ENCODE results near the gene ADCK1. TPM values are rescaled to one million over a fixed set of nuclear protein-coding genes. Genes with fewer than 3 reads are reported as not detected.
A peak's percentile ranks its signal among the peaks of the same experiment; 100 is the strongest.

The ADCK1 gene
- total RNA-seq, 4 donors from 2014 or later: 3.8 to 11.1 (median 6.8) TPM

- H3K27me3 ChIP-seq: no peaks in the 10 kb centered on the region
- no peak overlapping the region for H3K4me3 ChIP-seq
- ATAC-seq: no peak
- no peak overlapping the region for H3K27ac ChIP-seq
- H3K4me1 ChIP-seq: no peaks in the 10 kb centered on the region
- TF ChIP-seq POLR2AphosphoS5 (IDR thresholded peaks at IDR 0.05) (no peak), CTCF (IDR thresholded peaks at IDR 0.05) (no peak), EP300 (IDR thresholded peaks at IDR 0.05) (no peak), POLR2A (IDR thresholded peaks at IDR 0.05) (no peak)
- H3K36me3 ChIP-seq: peaks cover 0 to 3% of the 10 kb centered on the region in 2 donors
- no peaks in the 10 kb centered on the region for H3K9me3 ChIP-seq
Observed at GRCh38 chr14:77853919-77854318, 54.0 kb downstream of the ADCK1 start.

- Histone ChIP-seq H3K9me3 (no peaks in the 10 kb centered on the region), H3K27me3 (no peaks in the 10 kb centered on the region), H3K27ac (no peak overlapping the region), H3K4me1 (no peaks in the 10 kb centered on the region), H3K36me3 (peaks cover 0 to 13% of the 10 kb centered on the region in 2 donors), H3K4me3 (no peak overlapping the region)
- no peak for ATAC-seq
- WGBS, 2 donors (ENCODE audit: low coverage in 1 of 2): 74% methylated on average over 5 of the region's 6 CpGs; no CpG with 5 or more reads in 1 of the 2 donors
- TF ChIP-seq POLR2A (IDR thresholded peaks at IDR 0.05) (no peak), CTCF (IDR thresholded peaks at IDR 0.05) (no peak), EP300 (IDR thresholded peaks at IDR 0.05) (no peak), POLR2AphosphoS5 (IDR thresholded peaks at IDR 0.05) (no peak)
Observed at GRCh38 chr14:77856941-77857340, 57.0 kb downstream of the ADCK1 start.

GRCh38 chr14:77859934-77860570 lies 60.1 kb downstream of the ADCK1 start:
- no peak overlapping the region for H3K4me3 ChIP-seq
- H3K27ac ChIP-seq: no peak overlapping the region
- no peaks in the 10 kb centered on the region for H3K27me3 ChIP-seq
- no peaks in the 10 kb centered on the region for H3K4me1 ChIP-seq
- peaks cover 0 to 16% of the 10 kb centered on the region in 2 donors for H3K36me3 ChIP-seq
- no peak for ATAC-seq
- WGBS, 2 donors (ENCODE audit: low coverage in 1 of 2): 80 to 94% methylated on average over 3 to 5 of the region's 6 CpGs
- no peak for TF ChIP-seq EP300 (IDR thresholded peaks at IDR 0.05)
- TF ChIP-seq POLR2AphosphoS5 (IDR thresholded peaks at IDR 0.05): no peak
- no peak for TF ChIP-seq CTCF (IDR thresholded peaks at IDR 0.05)
- TF ChIP-seq POLR2A (IDR thresholded peaks at IDR 0.05): no peak
- H3K9me3 ChIP-seq: no peaks in the 10 kb centered on the region

GRCh38 chr14:77861201-77861600 lies 61.3 kb downstream of the ADCK1 start:
- no peak for TF ChIP-seq CTCF (IDR thresholded peaks at IDR 0.05)
- no peak for TF ChIP-seq EP300 (IDR thresholded peaks at IDR 0.05)
- TF ChIP-seq POLR2A (IDR thresholded peaks at IDR 0.05): no peak
- 40 to 55% methylated on average over 1 to 2 of the region's 6 CpGs for WGBS, 2 donors (ENCODE audit: low coverage in 1 of 2)
- H3K27me3 ChIP-seq: no peaks in the 10 kb centered on the region
- no peaks in the 10 kb centered on the region for H3K9me3 ChIP-seq
- H3K36me3 ChIP-seq: peaks cover 0 to 22% of the 10 kb centered on the region in 2 donors
- no peaks in the 10 kb centered on the region for H3K4me1 ChIP-seq
- no peak overlapping the region for H3K27ac ChIP-seq
- H3K4me3 ChIP-seq: no peak overlapping the region
- ATAC-seq: no peak

GRCh38 chr14:77862154-77862786 lies 62.4 kb downstream of the ADCK1 start:
- no peak overlapping the region for H3K4me3 ChIP-seq
- ATAC-seq: peak; percentile 39
- peaks cover 0 to 32% of the 10 kb centered on the region in 2 donors for H3K36me3 ChIP-seq
- no peaks in the 10 kb centered on the region for H3K9me3 ChIP-seq
- no peaks in the 10 kb centered on the region for H3K27me3 ChIP-seq
- TF ChIP-seq CTCF (IDR thresholded peaks at IDR 0.05): peak; percentile 70 to 93 (median 84)
- no peak for TF ChIP-seq POLR2A (IDR thresholded peaks at IDR 0.05)
- no peak overlapping the region for H3K27ac ChIP-seq
- WGBS, 2 donors (ENCODE audit: low coverage in 1 of 2): 0 to 27% methylated on average over 1 to 4 of the region's 11 CpGs
- H3K4me1 ChIP-seq: no peaks in the 10 kb centered on the region
